HepG2 (cell line): ENCODE measurements around the gene BIRC3. TPM values are rescaled to one million over a fixed set of nuclear protein-coding genes. Genes with fewer than 3 reads are reported as not detected.
A peak's percentile ranks its signal among the peaks of the same experiment; 100 is the strongest.

Experiments
- ATAC-seq: fragments of 200-7000 bp; cut with Tn5 transposase; 3 replicates; pipeline ENCODE4 v1.9.1; 2020; ENCODE audit warnings: mild to moderate bottlenecking, moderate library complexity
- BruUV-seq: library from RNA; stranded (reverse); fragments of 400-500 nt; replicated peaks from 2 replicates; lab custom pipeline; 2021; lab: Mats Ljungman, UMichigan
- CTCF ChIA-PET: fragments of 300-600 bp; formaldehyde crosslinking; extraction: SDS; loops from one replicate; lab custom pipeline; 2021; ENCODE audit warnings: low total read pairs, inconsistent platforms, low intra/inter-chr PET ratio; lab: Yijun Ruan, JAX
- POLR2A ChIA-PET: fragments of 350-600 bp; sonication (Branson Sonifier 250); formaldehyde crosslinking; loops from one replicate; lab custom pipeline; 2020; ENCODE audit warnings: antibody characterized with exemption, inconsistent platforms; lab: Yijun Ruan, JAX
- DNase-seq: peaks from one replicate; pipeline ENCODE4 v3.0.0-alpha.2; 2015; ENCODE audit warnings: low spot score
- FAIRE-seq: peaks from 3 replicates; lab custom pipeline; 2011; peaks lifted over from hg19 to GRCh38; lab: Jason Lieb, UNC
- H2AFZ ChIP-seq: one replicate; pipeline ENCODE4 v1.6.1; 2011; ENCODE audit warnings: low read length, inconsistent platforms
- H3K27ac ChIP-seq: fragments of 300-600 bp; 3 replicates; pipeline ENCODE4 v1.8.0; 2011; ENCODE audit warnings: mixed run types, mild to moderate bottlenecking, mixed read lengths, low read length, inconsistent platforms; ENCODE audit not compliant: insufficient read depth; ENCODE audit errors: extremely low read length
- H3K27me3 ChIP-seq, 2 experiments: fragments of 200-600 bp in 1 of 2; 2 replicates in 1 of 2; 3 replicates in 1 of 2; pipeline versions ENCODE4 v1.6.0 to v1.8.0; 2011; ENCODE audit warnings: low read length in 2 of 2, mild to moderate bottlenecking in 2 of 2, moderate library complexity in 2 of 2, inconsistent platforms in 1 of 2; ENCODE audit not compliant: insufficient read depth in 2 of 2, control insufficient read depth in 1 of 2
- H3K36me3 ChIP-seq, 2 experiments: fragments of 200-600 bp in 1 of 2; replicated peaks in 1 of 2; 2 replicates in 1 of 2; 3 replicates in 1 of 2; pipeline versions ENCODE4 v1.5.1 to v1.8.0; 2011; ENCODE audit warnings: low read length in 2 of 2, inconsistent platforms in 1 of 2; ENCODE audit not compliant: insufficient read depth in 2 of 2, control insufficient read depth in 1 of 2
- H3K4me1 ChIP-seq: 2 replicates; pipeline ENCODE4 v1.5.1; 2012; ENCODE audit warnings: low read length, inconsistent platforms; ENCODE audit not compliant: insufficient read depth
- H3K4me2 ChIP-seq: 2 replicates; pipeline ENCODE4 v1.6.0; 2011; ENCODE audit warnings: low read depth, low read length, inconsistent platforms
- H3K4me3 ChIP-seq, 3 experiments: fragments of 200-600 bp in 1 of 3; sonication (generic), shearing (Covaris generic) in 1 of 3; replicated peaks in 1 of 3; 2 replicates each; pipeline ENCODE4 v1.5.1; 2011 to 2016; ENCODE audit warnings: low read length in 3 of 3, inconsistent platforms in 2 of 3, low read depth in 2 of 3, mild to moderate bottlenecking in 2 of 3, control low read depth in 1 of 3, mixed read lengths in 1 of 3; ENCODE audit not compliant: insufficient read depth in 1 of 3
- H3K79me2 ChIP-seq: one replicate; pipeline ENCODE4 v1.6.1; 2011; ENCODE audit warnings: low read length, inconsistent platforms; ENCODE audit not compliant: insufficient read depth
- H3K9ac ChIP-seq: 2 replicates; pipeline ENCODE4 v1.6.0; 2011; ENCODE audit warnings: mild to moderate bottlenecking, low read depth, low read length, inconsistent platforms; ENCODE audit not compliant: insufficient read depth
- H3K9me3 ChIP-seq: 2 replicates; pipeline ENCODE4 v1.5.1; 2012; ENCODE audit warnings: mild to moderate bottlenecking, low read length
- H4K20me1 ChIP-seq: 2 replicates; pipeline ENCODE4 v1.6.0; 2011; ENCODE audit warnings: inconsistent platforms, mild to moderate bottlenecking, low read length, moderate library complexity; ENCODE audit not compliant: insufficient read depth
- MAFK ChIP-seq, 2 experiments: IDR thresholded peaks in 1 of 2; conservative IDR thresholded peaks in 1 of 2; 2 replicates each; pipeline ENCODE4 v1.6.1; 2011; ENCODE audit warnings: improper control_type of control experiment in 2 of 2, low read length in 2 of 2
- SPEN ChIP-seq: sonication (generic); formaldehyde crosslinking; IDR thresholded peaks from 2 replicates; pipeline ENCODE4 v1.5.1; 2020; ENCODE audit warnings: low read depth, mild to moderate bottlenecking, missing genetic modification reagents
- ZNF496 ChIP-seq: sonication (generic); formaldehyde crosslinking; IDR thresholded peaks from 2 replicates; pipeline ENCODE4 v1.8.1; 2023; ENCODE audit warnings: mild to moderate bottlenecking, moderate library complexity, missing genetic modification reagents; ENCODE audit not compliant: insufficient replicate concordance
- ZNF510 ChIP-seq: sonication (generic); formaldehyde crosslinking; IDR thresholded peaks from 2 replicates; pipeline ENCODE4 v1.4.0; 2020; ENCODE audit warnings: low read depth, mild to moderate bottlenecking, missing genetic modification reagents
- ZNF850 ChIP-seq: sonication (generic); formaldehyde crosslinking; conservative IDR thresholded peaks from 2 replicates; pipeline ENCODE4 v1.9.0; 2021; ENCODE audit warnings: mild to moderate bottlenecking, missing genetic modification reagents
- WGBS: methylation state at CpG from one replicate; pipeline ENCODE4 v1.1.6; 2017; ENCODE audit warnings: low lambda C conversion rate; 5-methylcytosine and 5-hydroxymethylcytosine counted together
- in situ Hi-C: cut with HindIII; loops from 2 replicates; pipeline ENCODE4 v1.10.0; 2017; ENCODE audit warnings: low pct_unique_long_range_greater_than_20kb; ENCODE audit not compliant: extremely low pct_ligation_motif_present
- intact Hi-C: fragments of 100-400 bp; cut with micrococcal nuclease; formaldehyde crosslinking; loops from one replicate; pipeline ENCODE4 v1.10.0; 2022; ENCODE audit not compliant: unreplicated experiment
- polyA plus RNA-seq, 8 experiments: library from polyadenylated mRNA; depleted of rRNA in 3 of 8; stranded (reverse) in 7 of 8; unstranded in 1 of 8; fragments of >200 nt; fragmentation: Illumina TruSeq in 4 of 8; extraction: Trizol in 4 of 8; gene quantifications; 2 replicates each; pipeline versions ENCODE4 v1.2.1 to v1.2.3, GENCODE V29; 2011 to 2016; ENCODE audit warnings: low read depth in 4 of 8, missing spikeins in 1 of 8, mixed read lengths in 1 of 8; ENCODE audit not compliant: insufficient read depth in 1 of 8
- total RNA-seq, 5 experiments: library from RNA; depleted of rRNA; stranded (reverse); fragments of >200 nt; fragmentation: Illumina TruSeq; extraction: Trizol; gene quantifications; 2 replicates each; pipeline ENCODE4 v1.2.3, GENCODE V29; 2016; ENCODE audit warnings: low read depth in 1 of 5

Gene BIRC3
- total and polyA plus RNA-seq, 2 of the 13 experiments (the other 11 are each of a cell fraction or from before 2014, with no cell fraction given), result 0.41 to 4.2 TPM

- DNase-seq, result no peak
- no TSS peak for BruUV-seq
- intact Hi-C loops, result no loop called here
- no peak overlapping the region for H3K4me2 ChIP-seq
- no peak for ATAC-seq
- H3K27me3 ChIP-seq, result no peaks in the 10 kb centered on the region
- no peak overlapping the region for H3K9ac ChIP-seq
- no peaks in the 10 kb centered on the region for H3K9me3 ChIP-seq
- ChIA-PET CTCF (no interaction called here), POLR2A (no interaction called here)
- no peak for FAIRE-seq
- H3K27ac ChIP-seq, result no peak overlapping the region
- TF ChIP-seq ZNF496 (CRISPR knock-in tag) (no peak), MAFK (conservative IDR thresholded peaks at IDR 0.05 in 1 of 2, IDR thresholded peaks at IDR 0.05 in 1 of 2; ENCODE audit: low read length in 2 of 2) (peak; percentile 21 to 60; a peak in 3 of 4 replicates), SPEN (no peak)
- no peaks in the 10 kb centered on the region for H3K36me3 ChIP-seq
- in situ Hi-C loops, result no loop called here
- no peaks in the 10 kb centered on the region for H3K79me2 ChIP-seq
- no peaks in the 10 kb centered on the region for H4K20me1 ChIP-seq
- H3K4me3 ChIP-seq, result no peak overlapping the region
- WGBS, result 96% methylated on average over 1 of the region's 1 CpG
- no peaks in the 10 kb centered on the region for H3K4me1 ChIP-seq
- no peak overlapping the region for H2AFZ ChIP-seq
These were observed 11.5 kb downstream of the BIRC3 start for GRCh38 chr11:102328748-102329147.

- Histone ChIP-seq H3K4me1 (no peaks in the 10 kb centered on the region), H3K9me3 (no peaks in the 10 kb centered on the region), H3K79me2 (no peaks in the 10 kb centered on the region), H3K27me3 (no peaks in the 10 kb centered on the region), H3K36me3 (no peaks in the 10 kb centered on the region), H2AFZ (no peak overlapping the region), H3K27ac (no peak overlapping the region), H3K4me3 (no peak overlapping the region), H3K4me2 (no peak overlapping the region), H3K9ac (no peak overlapping the region), H4K20me1 (no peaks in the 10 kb centered on the region)
- no peak for FAIRE-seq
- in situ Hi-C loops, result no loop called here
- no peak for ATAC-seq
- TF ChIP-seq ZNF510 (CRISPR knock-in tag) (no peak), ZNF850 (no peak)
- POLR2A ChIA-PET, result no interaction called here
- intact Hi-C loops, result no loop called here
- CTCF ChIA-PET, result no interaction called here
- BruUV-seq, result no TSS peak
- DNase-seq, result no peak
These were observed 12.9 kb downstream of the BIRC3 start for GRCh38 chr11:102330231-102330630.
